ENCODE data around the gene SH3BP2. TPM values are rescaled to one million over a fixed set of nuclear protein-coding genes. Genes with fewer than 3 reads are reported as not detected.

The SH3BP2 gene
- total RNA-seq, 4 donors from 2014 or later: 29.6 to 43.5 (median 36.7) TPM

GRCh38 chr4:2888886-2889285, 96.0 kb downstream of the SH3BP2 start:
- no peak for DNase-seq
- no peaks in the 10 kb centered on the region for H3K27me3 ChIP-seq
- H3K36me3 ChIP-seq: peaks cover 18 to 24% of the 10 kb centered on the region in 2 donors
- TF ChIP-seq, protein P1, sequence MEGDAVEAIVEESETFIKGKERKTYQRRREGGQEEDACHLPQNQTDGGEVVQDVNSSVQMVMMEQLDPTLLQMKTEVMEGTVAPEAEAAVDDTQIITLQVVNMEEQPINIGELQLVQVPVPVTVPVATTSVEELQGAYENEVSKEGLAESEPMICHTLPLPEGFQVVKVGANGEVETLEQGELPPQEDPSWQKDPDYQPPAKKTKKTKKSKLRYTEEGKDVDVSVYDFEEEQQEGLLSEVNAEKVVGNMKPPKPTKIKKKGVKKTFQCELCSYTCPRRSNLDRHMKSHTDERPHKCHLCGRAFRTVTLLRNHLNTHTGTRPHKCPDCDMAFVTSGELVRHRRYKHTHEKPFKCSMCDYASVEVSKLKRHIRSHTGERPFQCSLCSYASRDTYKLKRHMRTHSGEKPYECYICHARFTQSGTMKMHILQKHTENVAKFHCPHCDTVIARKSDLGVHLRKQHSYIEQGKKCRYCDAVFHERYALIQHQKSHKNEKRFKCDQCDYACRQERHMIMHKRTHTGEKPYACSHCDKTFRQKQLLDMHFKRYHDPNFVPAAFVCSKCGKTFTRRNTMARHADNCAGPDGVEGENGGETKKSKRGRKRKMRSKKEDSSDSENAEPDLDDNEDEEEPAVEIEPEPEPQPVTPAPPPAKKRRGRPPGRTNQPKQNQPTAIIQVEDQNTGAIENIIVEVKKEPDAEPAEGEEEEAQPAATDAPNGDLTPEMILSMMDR (IDR thresholded peaks at IDR 0.05): no peak
- no peak for TF ChIP-seq POLR2A (IDR thresholded peaks at IDR 0.05)
- no peaks in the 10 kb centered on the region for H3K9me3 ChIP-seq
- H3K4me1 ChIP-seq: no peaks in the 10 kb centered on the region
- no peak overlapping the region for H3K4me3 ChIP-seq (replicated peaks in 1 of 3)
- WGBS, 2 donors: 89 to 92% methylated on average over 3 of the region's 3 CpGs
- intact Hi-C loops (cut with DNase I): no loop called here
- no peak overlapping the region for H3K27ac ChIP-seq

Other genes starting within 250 kb of the SH3BP2 start
- gene TNIP2, start 36.7 kb upstream of the SH3BP2 start, total RNA-seq: 10 to 100 TPM; 44.7 to 65.4 (median 52.2) TPM
- gene ADD1, start 50.8 kb downstream of the SH3BP2 start, total RNA-seq: 100 to 1,000 TPM; 190 to 222 (median 194) TPM
- gene NOP14, start 170.3 kb downstream of the SH3BP2 start, total RNA-seq: 10 to 100 TPM; 18.4 to 24.8 (median 19.3) TPM
- gene GRK4, start 170.5 kb downstream of the SH3BP2 start, total RNA-seq: 10 to 100 TPM in 1 of 4 donors, 1 to 10 TPM in 3; 7.6 to 10.8 (median 9.1) TPM